Neural progenitor cell (in vitro differentiated cells): ENCODE measurements around the gene GRM8.

ENCODE experiments used
- EZH2 ChIP-seq: fragments of 200-600 bp; sonication (generic); IDR thresholded peaks from 2 replicates; pipeline ENCODE4 v1.6.1; 2017; ENCODE audit warnings: antibody characterized with exemption, mild to moderate bottlenecking, moderate library complexity
- TF ChIP-seq, protein P1 (sequence below): fragments of 200-600 bp; sonication (generic); IDR thresholded peaks from 2 replicates; pipeline ENCODE4 v1.5.1; 2017; ENCODE audit warnings: antibody characterized with exemption, mild to moderate bottlenecking

DNA sequence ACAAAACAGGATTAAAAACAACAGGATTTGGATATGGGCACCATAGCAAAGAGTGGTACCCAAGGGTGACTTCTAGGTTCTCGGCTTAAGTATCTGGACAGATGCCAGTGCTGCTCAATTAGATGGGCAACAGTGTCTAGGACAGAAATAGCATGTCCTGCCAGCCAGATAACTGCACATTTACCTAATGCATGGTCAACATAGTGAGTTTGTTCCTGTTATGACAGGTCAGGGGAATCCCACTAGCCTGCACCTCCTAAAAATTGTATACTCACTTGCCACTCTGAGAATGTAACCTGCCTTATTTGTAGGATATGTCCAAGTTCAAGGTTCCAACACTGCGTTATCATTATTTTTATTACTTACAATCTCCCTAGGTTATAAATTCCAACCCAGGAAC is 471.7 kb downstream of the GRM8 start:
- TF ChIP-seq, protein P1, sequence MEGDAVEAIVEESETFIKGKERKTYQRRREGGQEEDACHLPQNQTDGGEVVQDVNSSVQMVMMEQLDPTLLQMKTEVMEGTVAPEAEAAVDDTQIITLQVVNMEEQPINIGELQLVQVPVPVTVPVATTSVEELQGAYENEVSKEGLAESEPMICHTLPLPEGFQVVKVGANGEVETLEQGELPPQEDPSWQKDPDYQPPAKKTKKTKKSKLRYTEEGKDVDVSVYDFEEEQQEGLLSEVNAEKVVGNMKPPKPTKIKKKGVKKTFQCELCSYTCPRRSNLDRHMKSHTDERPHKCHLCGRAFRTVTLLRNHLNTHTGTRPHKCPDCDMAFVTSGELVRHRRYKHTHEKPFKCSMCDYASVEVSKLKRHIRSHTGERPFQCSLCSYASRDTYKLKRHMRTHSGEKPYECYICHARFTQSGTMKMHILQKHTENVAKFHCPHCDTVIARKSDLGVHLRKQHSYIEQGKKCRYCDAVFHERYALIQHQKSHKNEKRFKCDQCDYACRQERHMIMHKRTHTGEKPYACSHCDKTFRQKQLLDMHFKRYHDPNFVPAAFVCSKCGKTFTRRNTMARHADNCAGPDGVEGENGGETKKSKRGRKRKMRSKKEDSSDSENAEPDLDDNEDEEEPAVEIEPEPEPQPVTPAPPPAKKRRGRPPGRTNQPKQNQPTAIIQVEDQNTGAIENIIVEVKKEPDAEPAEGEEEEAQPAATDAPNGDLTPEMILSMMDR: no peak
- TF ChIP-seq EZH2: no peak
